GM19397 (cell line): ENCODE data around the gene SDK1.

ENCODE experiments used
- ATAC-seq: cut with Tn5 transposase; IDR thresholded peaks from one replicate; pipeline ENCODE4 v1.9.1; 2021; ENCODE audit warnings: mild to moderate bottlenecking, moderate library complexity; ENCODE audit not compliant: unreplicated experiment

SDK1 gene

DNA sequence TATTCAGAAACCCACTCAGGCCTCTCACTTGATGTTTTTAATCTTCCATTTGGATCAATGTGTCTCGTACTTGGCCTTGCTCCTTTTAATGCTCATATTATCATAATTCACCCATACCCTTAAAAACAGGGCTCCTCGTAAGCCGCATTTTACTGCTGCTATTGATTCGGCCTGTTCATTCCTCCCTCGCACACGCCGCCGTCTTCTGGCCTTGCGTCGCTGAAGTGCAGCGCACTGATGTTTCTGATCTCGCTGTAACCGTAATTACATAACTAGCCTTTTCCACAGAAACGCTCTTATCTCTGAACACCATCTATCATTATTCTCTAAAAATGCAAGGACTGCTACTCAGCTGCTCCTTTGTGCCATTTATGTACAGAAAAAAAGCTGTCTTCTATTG, 836.5 kb downstream of the SDK1 start:
- ATAC-seq = no peak

- no peak for ATAC-seq
Observed at GRCh38 chr7:4138866-4139265, 837.8 kb downstream of the SDK1 start.

GRCh38 chr7:4139656-4140625, 838.9 kb downstream of the SDK1 start:
- no peak for ATAC-seq

- no peak for ATAC-seq
Observed at GRCh38 chr7:4140933-4141332, 839.9 kb downstream of the SDK1 start.

- ATAC-seq = no peak
Observed at GRCh38 chr7:4143006-4143405, 842.0 kb downstream of the SDK1 start.

GRCh38 chr7:4143511-4144171, 842.6 kb downstream of the SDK1 start:
- ATAC-seq = no peak

DNA sequence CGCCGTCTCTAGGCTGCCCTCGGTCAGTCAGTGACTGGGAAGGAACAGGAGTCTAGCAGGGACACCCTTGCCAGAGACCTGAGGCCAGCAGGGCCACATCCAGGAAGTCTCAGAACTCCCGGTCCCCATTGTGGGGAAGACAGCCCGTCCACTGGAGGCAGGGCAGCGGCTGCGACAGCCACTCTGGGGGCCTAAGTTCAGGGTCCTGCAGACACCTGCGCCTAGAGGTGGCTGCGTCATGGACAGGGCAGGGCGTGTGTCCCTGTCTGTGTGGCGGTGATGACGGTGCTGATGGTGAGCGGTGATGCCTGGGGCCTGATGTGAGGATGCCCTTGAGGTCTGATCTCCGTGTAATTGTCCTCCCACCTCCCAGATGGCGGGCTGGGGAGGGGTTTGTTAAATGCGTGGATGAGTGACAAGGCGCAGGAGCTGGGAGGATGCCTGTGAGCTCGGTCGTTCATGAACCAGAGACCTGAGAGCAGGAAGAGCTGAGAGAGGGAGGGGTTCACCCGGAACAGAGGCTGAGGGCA, 843.2 kb downstream of the SDK1 start:
- ATAC-seq = no peak

- no peak for ATAC-seq
Observed at GRCh38 chr7:4144811-4145510, 843.9 kb downstream of the SDK1 start.

DNA sequence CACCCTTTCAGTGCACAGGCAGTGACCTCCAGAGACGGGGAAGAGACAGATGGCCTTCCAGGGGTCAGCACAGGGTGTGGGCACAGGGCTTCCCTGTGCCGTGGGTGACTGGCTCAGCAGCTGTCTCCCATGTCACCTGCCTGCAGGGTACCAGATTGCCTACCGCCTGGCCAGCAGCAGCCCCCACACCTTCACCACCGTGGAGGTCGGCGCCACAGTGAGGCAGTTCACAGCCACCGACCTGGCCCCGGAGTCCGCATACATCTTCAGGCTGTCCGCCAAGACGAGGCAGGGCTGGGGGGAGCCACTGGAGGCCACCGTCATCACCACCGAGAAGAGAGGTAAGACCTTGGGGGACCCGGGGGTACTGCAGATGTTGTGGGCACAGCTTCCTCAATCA, 844.5 kb downstream of the SDK1 start:
- ATAC-seq = no peak

DNA sequence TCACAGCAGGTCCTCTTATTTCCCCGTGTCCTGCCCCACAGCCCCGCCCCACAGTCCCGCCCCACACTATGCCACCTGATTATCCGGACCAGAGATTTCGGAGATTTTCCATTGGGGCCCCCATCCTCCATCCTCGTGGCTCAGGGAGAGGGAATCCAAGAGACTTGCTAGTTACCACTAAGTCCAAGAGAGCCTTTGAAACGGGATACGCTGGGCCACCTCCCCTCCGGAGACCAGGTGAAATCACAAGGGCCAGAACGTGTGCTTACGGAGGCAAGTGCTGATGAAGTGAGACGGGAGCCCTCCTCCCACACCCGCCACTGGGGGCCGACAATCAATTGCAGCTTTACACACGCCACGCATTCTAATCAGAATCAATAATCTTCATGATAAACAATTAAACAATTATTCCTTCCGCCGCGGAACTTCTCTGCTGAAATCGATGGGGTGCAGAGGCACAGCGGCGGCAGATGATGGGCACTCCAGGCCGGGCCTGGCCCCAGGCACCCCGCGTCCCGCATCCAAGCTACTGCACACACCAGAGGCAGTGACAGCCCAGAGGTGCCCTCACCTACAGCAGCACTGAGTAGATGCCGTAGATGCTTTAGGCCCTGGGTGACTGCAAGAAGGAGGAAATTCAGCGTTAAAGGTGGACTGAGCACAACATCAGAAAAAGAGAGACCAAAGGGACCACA, 847.0 kb downstream of the SDK1 start:
- ATAC-seq = no peak

- ATAC-seq = no peak
Observed at GRCh38 chr7:4149236-4149635, 848.2 kb downstream of the SDK1 start.

GRCh38 chr7:4149645-4150044, 848.6 kb downstream of the SDK1 start:
- no peak for ATAC-seq

GRCh38 chr7:4150731-4151130, 849.7 kb downstream of the SDK1 start:
- no peak for ATAC-seq

DNA sequence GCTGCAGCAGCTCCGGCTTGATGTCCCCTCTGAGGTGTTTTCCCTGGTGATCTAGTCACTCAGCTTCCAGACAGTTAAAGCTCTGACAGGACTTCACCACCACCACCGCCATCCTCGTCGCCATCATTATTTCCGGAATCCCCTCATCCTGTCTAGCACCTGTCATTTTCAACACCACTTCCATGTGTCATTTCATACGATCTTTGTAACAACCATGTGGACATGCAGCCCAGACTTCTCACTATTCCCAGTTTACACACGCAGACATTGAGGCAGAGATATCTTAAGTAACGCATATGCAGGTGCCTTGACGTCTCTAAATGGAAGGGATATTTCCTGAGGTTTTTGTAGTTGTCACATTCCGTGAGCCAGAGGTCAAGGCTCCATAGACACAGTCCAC, 850.5 kb downstream of the SDK1 start:
- no peak for ATAC-seq

- ATAC-seq = no peak
Observed at GRCh38 chr7:4151926-4152549, 851.0 kb downstream of the SDK1 start.

DNA sequence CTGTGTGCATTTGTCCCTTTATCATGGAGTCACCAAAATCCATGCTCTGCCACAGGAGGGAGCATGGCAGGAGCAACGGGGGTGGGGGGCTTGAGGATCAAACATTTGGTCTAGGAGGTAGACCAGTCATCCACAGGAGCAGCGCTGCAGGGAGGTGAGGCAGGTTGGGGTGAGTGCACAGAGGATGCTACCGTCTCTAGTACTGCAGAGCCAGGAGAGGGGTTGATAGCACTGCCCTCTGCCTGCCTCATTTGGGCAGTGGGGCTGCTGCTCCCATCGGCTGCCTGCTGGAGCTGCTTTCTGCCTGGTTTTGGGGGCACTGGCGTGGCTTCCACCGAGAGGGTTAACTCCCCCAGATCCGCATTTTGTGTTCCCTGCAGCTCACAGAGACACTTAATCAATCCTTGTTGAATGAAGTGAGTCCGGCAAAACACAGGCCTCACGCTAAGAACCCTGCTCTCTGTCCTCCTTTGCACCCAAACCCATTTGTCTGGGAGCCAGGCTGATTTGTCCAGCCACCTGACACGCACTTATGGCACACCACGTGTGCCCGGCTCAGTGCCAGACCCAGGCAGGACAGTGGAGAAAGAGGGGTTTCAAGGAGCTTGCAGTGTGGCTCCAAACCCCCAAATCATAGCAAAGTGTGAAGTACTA, 854.0 kb downstream of the SDK1 start:
- no peak for ATAC-seq

DNA sequence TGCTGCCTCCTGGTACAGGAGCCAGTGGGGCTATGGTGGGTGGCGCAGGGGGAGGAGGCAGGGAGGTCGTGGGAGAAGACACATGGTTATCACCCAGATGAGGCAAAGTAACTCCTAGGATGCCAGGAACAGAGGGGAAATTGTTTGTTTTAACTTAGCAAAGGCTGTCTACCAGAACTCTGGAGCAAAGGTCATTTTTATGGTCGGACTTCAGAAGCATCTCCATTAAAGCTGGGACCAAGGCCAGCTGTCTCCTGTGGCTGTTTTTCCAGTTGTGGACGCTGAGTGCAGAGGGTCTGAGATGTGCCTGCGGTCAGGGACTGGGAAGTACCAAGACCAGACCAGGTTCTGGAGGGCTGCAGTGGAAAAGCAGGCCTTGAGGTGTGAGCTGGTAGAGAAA, 855.1 kb downstream of the SDK1 start:
- no peak for ATAC-seq

DNA sequence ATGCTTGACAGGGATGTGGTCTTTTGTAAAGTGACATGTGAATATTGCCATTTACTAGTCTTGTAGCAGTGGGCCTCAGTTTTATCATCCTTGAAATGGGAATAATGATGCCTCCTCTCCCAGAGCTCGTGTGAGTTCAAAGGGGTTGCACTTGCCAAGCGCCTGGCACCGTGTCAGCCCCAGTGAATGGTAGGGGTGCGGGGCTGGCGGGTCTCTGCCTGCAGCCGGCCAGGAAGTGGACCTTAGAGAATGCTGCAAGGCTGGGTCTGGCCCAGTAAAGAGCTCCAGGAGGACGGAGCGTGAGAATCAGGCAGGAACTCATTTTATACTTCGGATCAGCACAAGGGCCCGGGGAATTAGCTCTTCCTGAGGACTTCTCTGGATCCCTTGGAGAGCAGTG, 856.6 kb downstream of the SDK1 start:
- no peak for ATAC-seq

GRCh38 chr7:4158441-4159153, 857.5 kb downstream of the SDK1 start:
- no peak for ATAC-seq
